Measurements from ENCODE around the gene MAFG. TPM values are rescaled to one million over a fixed set of nuclear protein-coding genes. Genes with fewer than 3 reads are reported as not detected.
A peak's percentile ranks its signal among the peaks of the same experiment; 100 is the strongest.

The MAFG gene
- total RNA-seq, 1 experiment from 2014 or later: 29.8 TPM

DNA sequence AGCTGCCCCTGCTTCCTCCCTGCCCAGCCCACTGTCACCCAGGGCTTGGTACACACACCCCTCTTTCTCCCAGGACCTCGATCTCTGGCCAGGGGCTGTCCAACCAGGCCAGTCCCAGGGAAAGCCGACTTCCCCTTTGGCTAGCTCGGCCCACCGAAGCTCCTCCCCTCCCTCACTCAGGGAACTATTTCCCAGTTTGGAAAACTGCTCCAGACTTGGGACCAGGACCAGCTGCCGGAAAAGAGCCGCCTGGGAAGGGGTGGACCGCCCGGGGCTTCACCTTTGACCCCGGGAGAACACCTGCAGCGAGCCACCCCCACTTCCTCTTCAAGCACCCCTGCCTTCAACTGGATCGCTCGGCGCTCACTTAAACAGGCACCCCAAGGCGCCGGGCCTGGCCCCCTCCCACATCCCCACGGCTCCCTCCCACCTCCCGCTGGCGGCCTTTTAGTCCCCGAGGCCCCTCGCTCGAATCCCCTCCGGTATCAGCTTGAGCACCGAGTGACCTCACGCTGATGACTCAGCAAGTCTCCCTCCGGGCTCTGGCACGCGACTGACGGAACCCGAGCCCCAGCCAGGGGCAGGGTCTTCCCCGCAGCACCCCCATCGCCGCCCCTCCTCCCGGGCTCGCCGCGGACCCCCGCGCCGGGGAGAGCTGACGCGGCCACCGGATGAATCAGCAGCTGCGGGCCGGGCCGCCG lies 934 bp downstream of the MAFG start (continued):
- no peak for TF ChIP-seq PRRX2 (CRISPR knock-in tag; IDR thresholded peaks at IDR 0.05)
- peak; percentile 26; the same call in 1 of the 2 replicates for TF ChIP-seq KAT7 (CRISPR knock-in tag; IDR thresholded peaks at IDR 0.05; ENCODE audit: borderline replicate concordance)
- TF ChIP-seq, protein P1, sequence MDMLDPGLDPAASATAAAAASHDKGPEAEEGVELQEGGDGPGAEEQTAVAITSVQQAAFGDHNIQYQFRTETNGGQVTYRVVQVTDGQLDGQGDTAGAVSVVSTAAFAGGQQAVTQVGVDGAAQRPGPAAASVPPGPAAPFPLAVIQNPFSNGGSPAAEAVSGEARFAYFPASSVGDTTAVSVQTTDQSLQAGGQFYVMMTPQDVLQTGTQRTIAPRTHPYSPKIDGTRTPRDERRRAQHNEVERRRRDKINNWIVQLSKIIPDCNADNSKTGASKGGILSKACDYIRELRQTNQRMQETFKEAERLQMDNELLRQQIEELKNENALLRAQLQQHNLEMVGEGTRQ (CRISPR knock-in tag; IDR thresholded peaks at IDR 0.05): no peak
- no peak for TF ChIP-seq CREB1 (CRISPR knock-in tag; IDR thresholded peaks at IDR 0.05)
- TF ChIP-seq ZNF423 (CRISPR knock-in tag; IDR thresholded peaks at IDR 0.05): peak; percentile 92
- TF ChIP-seq ZNF512 (CRISPR knock-in tag; IDR thresholded peaks at IDR 0.05; ENCODE audit: borderline replicate concordance): no peak
- TF ChIP-seq GRHL2 (CRISPR knock-in tag; IDR thresholded peaks at IDR 0.05; ENCODE audit: insufficient replicate concordance, severe bottlenecking): no peak

GRCh38 chr17:81925860-81926450 lies 1.6 kb downstream of the MAFG start:
- H3K36me3 Mint-ChIP-seq: peaks cover 10% of the 10 kb centered on the region
- peaks cover 29% of the 10 kb centered on the region for H3K4me1 Mint-ChIP-seq
- no peaks in the 10 kb centered on the region for H3K9me3 Mint-ChIP-seq
- ChIA-PET POLR2A (interaction anchor here (0.9 to 2.7 kb wide), 4 partner anchors 9 to 56 kb away, joined by 3 to 11 read pairs (median 6); partner anchors contain the start of gene SIRT7), CTCF (interaction anchor here (0.5 to 3.9 kb wide), 9 partner anchors 18 to 112 kb away, joined by 3 to 21 read pairs (median 7); partner anchors contain the start of genes CENPX, DCXR, LRRC45 and RAC3)
- H3K27me3 Mint-ChIP-seq (ENCODE audit: low read depth): peaks cover 3% of the 10 kb centered on the region; the same call in 1 of the 2 replicates
- TF ChIP-seq MYBL2 (CRISPR knock-in tag; IDR thresholded peaks at IDR 0.05) (no peak), GABPB1 (CRISPR knock-in tag; IDR thresholded peaks at IDR 0.05) (no peak; the same call in 1 of the 2 replicates), ZMAT4 (CRISPR knock-in tag; IDR thresholded peaks at IDR 0.05) (no peak), EMX1 (CRISPR knock-in tag; IDR thresholded peaks at IDR 0.05) (no peak), ZNF138 (CRISPR knock-in tag; conservative IDR thresholded peaks at IDR 0.05) (no peak), ZBTB21 (CRISPR knock-in tag; IDR thresholded peaks at IDR 0.05; ENCODE audit: borderline replicate concordance) (no peak), AR (CRISPR knock-in tag; IDR thresholded peaks at IDR 0.05) (no peak)
- TF ChIP-seq, protein P2, sequence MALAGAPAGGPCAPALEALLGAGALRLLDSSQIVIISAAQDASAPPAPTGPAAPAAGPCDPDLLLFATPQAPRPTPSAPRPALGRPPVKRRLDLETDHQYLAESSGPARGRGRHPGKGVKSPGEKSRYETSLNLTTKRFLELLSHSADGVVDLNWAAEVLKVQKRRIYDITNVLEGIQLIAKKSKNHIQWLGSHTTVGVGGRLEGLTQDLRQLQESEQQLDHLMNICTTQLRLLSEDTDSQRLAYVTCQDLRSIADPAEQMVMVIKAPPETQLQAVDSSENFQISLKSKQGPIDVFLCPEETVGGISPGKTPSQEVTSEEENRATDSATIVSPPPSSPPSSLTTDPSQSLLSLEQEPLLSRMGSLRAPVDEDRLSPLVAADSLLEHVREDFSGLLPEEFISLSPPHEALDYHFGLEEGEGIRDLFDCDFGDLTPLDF (CRISPR knock-in tag; IDR thresholded peaks at IDR 0.05): no peak
- ATAC-seq: no peak
- H3K27ac Mint-ChIP-seq: peak overlapping the region; percentile 89
- H3K4me3 Mint-ChIP-seq: peak overlapping the region; percentile 75
- no peak for DNase-seq (ENCODE audit: low spot score)

Data from WTC11 (cell line).